ENCODE data around the gene ZNF423.

The ZNF423 gene

GRCh38 chr16:49457196-49457595 is 398.7 kb downstream of the ZNF423 start:
- no peak for DNase-seq (ENCODE audit: low read depth)
- no peak for TF ChIP-seq CTCF (IDR thresholded peaks at IDR 0.05; ENCODE audit: low read depth, low read length, missing control alignments)
- H3K4me3 ChIP-seq (ENCODE audit: low read depth, low read length), result no peak overlapping the region

- no peak for DNase-seq (ENCODE audit: low read depth)
- TF ChIP-seq CTCF (IDR thresholded peaks at IDR 0.05; ENCODE audit: low read depth, low read length, missing control alignments), result no peak
- H3K4me3 ChIP-seq (ENCODE audit: low read depth, low read length), result no peak overlapping the region
Observed at GRCh38 chr16:49456763-49457162, 399.1 kb downstream of the ZNF423 start.

GRCh38 chr16:49455991-49456745 is 399.7 kb downstream of the ZNF423 start:
- TF ChIP-seq CTCF (IDR thresholded peaks at IDR 0.05; ENCODE audit: low read depth, low read length, missing control alignments), result no peak
- DNase-seq (ENCODE audit: low read depth), result no peak
- H3K4me3 ChIP-seq (ENCODE audit: low read depth, low read length), result no peak overlapping the region

GRCh38 chr16:49455181-49455990 is 400.5 kb downstream of the ZNF423 start:
- DNase-seq (ENCODE audit: low read depth), result no peak
- no peak for TF ChIP-seq CTCF (IDR thresholded peaks at IDR 0.05; ENCODE audit: low read depth, low read length, missing control alignments)
- H3K4me3 ChIP-seq (ENCODE audit: low read depth, low read length), result no peak overlapping the region

- H3K4me3 ChIP-seq (ENCODE audit: low read depth, low read length), result no peak overlapping the region
- DNase-seq (ENCODE audit: low read depth), result no peak
- no peak for TF ChIP-seq CTCF (IDR thresholded peaks at IDR 0.05; ENCODE audit: low read depth, low read length, missing control alignments)
Observed at GRCh38 chr16:49454426-49455180, 401.3 kb downstream of the ZNF423 start.

- DNase-seq (ENCODE audit: low read depth), result no peak
- no peak for TF ChIP-seq CTCF (IDR thresholded peaks at IDR 0.05; ENCODE audit: low read depth, low read length, missing control alignments)
Observed at GRCh38 chr16:49453983-49454382, 401.9 kb downstream of the ZNF423 start.

More at GRCh38 chr16:49453983-49454382, 401.9 kb downstream of the ZNF423 start:
- H3K4me3 ChIP-seq (ENCODE audit: low read depth, low read length), result no peak overlapping the region

Measured in GM12864 (cell line).